Heart left ventricle (tissue), 13 donors: Measurements from ENCODE around the gene HLA-DMA.

Experiments
- POLR2A ChIP-seq, 2 donors: fragments of 450-650 bp; IDR thresholded peaks; one replicate each; pipeline ENCODE4 v1.6.1; 2017; ENCODE audit warnings: antibody characterized with exemption in 2 of 2, mild to moderate bottlenecking in 2 of 2, moderate library complexity in 2 of 2
- TF ChIP-seq, protein P1 (sequence below), 12 donors: fragments of 200-600 bp; sonication (generic) in 4 of 12; IDR thresholded peaks; one replicate each; pipeline versions ENCODE4 v1.5.0 to v1.8.0; 2018 to 2022; ENCODE audit warnings: antibody characterized with exemption in 12 of 12, mild to moderate bottlenecking in 5 of 12
- donor health status: ischemic (EF 13 %, LVEDD 7.1; RV severe dilation, severe dysfunction).
- donor health status: DM: no; HTN: yes; CAD: no.
- donor health status: DM: no; HTN: no; CAD: no.
- donor health status: ischemic (EF 25% LVEDD 6.9; RV normal size, moderate dysfunction).
- donor health status: ischemic (EF 25% LVEDD 5.7; RV mildly dilated, moderate dysfunction).
- donor health status: ischemic (EF 35%, LVEDD 5.7; RV mildly dilated, moderate dysfunction).
- donor health status: nonischemic (EF 11% LVEDD 7.7; RV severe dilation, severe dysfunction).
- donor health status: DM: yes; HTN: yes; CAD: no.
- donor health status: PGD.
- donor health status: ischemic (EF 29% LVEDD 5.4; RV normal size, mild dysfunction).
- donor health status: nonischemic (EF 23%, LVEDD 6.1; RV moderate dilation, normal function).

DNA sequence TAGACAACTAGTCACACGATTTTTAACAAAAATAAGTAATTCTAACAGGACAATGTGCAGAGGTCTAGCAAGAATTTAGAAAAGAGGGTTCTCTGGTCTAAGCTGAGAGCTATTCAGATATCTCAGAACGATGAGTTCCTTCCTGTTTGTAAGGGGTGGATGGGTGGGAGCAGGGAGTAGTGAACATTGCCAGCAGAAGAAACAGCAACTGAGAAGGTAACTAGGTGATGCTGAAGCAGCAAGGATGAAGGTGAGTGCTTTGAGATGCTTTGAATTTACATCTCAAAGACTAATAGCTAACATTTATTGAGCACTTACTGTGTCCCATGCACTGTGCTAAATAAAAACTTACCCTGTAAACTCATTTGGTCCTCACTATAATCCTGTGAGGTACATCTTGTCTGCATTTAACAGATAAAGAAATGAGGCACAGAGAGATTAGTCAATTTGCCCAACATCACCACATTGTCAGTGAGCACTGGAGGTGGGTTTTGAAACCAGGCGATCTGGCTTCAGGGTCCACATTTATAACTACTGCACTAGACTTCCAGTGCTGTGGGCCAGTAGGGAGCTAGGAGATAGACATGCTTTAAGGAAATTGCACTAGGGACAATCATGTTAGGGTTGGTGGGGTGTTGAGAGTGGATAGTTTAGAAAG is 31.2 kb upstream of the HLA-DMA start:
- TF ChIP-seq, protein P1, sequence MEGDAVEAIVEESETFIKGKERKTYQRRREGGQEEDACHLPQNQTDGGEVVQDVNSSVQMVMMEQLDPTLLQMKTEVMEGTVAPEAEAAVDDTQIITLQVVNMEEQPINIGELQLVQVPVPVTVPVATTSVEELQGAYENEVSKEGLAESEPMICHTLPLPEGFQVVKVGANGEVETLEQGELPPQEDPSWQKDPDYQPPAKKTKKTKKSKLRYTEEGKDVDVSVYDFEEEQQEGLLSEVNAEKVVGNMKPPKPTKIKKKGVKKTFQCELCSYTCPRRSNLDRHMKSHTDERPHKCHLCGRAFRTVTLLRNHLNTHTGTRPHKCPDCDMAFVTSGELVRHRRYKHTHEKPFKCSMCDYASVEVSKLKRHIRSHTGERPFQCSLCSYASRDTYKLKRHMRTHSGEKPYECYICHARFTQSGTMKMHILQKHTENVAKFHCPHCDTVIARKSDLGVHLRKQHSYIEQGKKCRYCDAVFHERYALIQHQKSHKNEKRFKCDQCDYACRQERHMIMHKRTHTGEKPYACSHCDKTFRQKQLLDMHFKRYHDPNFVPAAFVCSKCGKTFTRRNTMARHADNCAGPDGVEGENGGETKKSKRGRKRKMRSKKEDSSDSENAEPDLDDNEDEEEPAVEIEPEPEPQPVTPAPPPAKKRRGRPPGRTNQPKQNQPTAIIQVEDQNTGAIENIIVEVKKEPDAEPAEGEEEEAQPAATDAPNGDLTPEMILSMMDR (IDR thresholded peaks at IDR 0.05): no peak
- TF ChIP-seq POLR2A (IDR thresholded peaks at IDR 0.05): no peak
